Hepatic stellate cell (primary cell): ENCODE results near the gene KRTAP3-2.

Experiments
- DNase-seq: peaks from one replicate; pipeline ENCODE4 v3.0.0; 2011; ENCODE audit warnings: low spot score

Gene KRTAP3-2

GRCh38 chr17:41010441-41010840 lies 10.7 kb upstream of the KRTAP3-2 start:
- no peak for DNase-seq

GRCh38 chr17:41009936-41010335 lies 10.2 kb upstream of the KRTAP3-2 start:
- DNase-seq = no peak

GRCh38 chr17:41009301-41009760 lies 9.6 kb upstream of the KRTAP3-2 start:
- DNase-seq = no peak

- DNase-seq = no peak
Measured at GRCh38 chr17:41008811-41009210, 9.1 kb upstream of the KRTAP3-2 start, which contains the start of gene KRTAP3-1. KRTAP3-1 (minus strand) TSS chr17:41009128; CDS start chr17:41009074, 54 bp downstream.

- no peak for DNase-seq
Measured at GRCh38 chr17:41004397-41004796, 4.7 kb upstream of the KRTAP3-2 start.

- no peak for DNase-seq
Measured at GRCh38 chr17:41003926-41004325, 4.2 kb upstream of the KRTAP3-2 start.

GRCh38 chr17:41002814-41003213 lies 3.1 kb upstream of the KRTAP3-2 start:
- DNase-seq = no peak

GRCh38 chr17:41001795-41002194 lies 2.1 kb upstream of the KRTAP3-2 start:
- DNase-seq = no peak

- DNase-seq = no peak
Measured at GRCh38 chr17:40997361-40997760, 2.3 kb downstream of the KRTAP3-2 start.

- no peak for DNase-seq
Measured at GRCh38 chr17:40996829-40997228, 2.9 kb downstream of the KRTAP3-2 start.

- DNase-seq = no peak
Measured at GRCh38 chr17:40995116-40995515, 4.6 kb downstream of the KRTAP3-2 start.

GRCh38 chr17:40993839-40994238 lies 5.9 kb downstream of the KRTAP3-2 start, which contains the start of gene KRTAP3-3:
KRTAP3-3 (minus strand) TSS chr17:40994164; CDS start chr17:40994097, 67 bp downstream.
- no peak for DNase-seq

GRCh38 chr17:40993084-40993483 lies 6.6 kb downstream of the KRTAP3-2 start:
- no peak for DNase-seq

GRCh38 chr17:40992666-40993065 lies 7.0 kb downstream of the KRTAP3-2 start:
- no peak for DNase-seq

GRCh38 chr17:40986920-40987319 lies 12.8 kb downstream of the KRTAP3-2 start:
- no peak for DNase-seq

- DNase-seq = no peak
Measured at GRCh38 chr17:40984226-40984625, 15.5 kb downstream of the KRTAP3-2 start, which contains the start of gene KRT40. KRT40 (minus strand) TSS chr17:40984326; CDS start chr17:40984273, 53 bp downstream.

GRCh38 chr17:40981115-40981514 lies 18.6 kb downstream of the KRTAP3-2 start:
- no peak for DNase-seq

- DNase-seq = peak; percentile 38
Measured at GRCh38 chr17:40980596-40980995, 19.1 kb downstream of the KRTAP3-2 start.

GRCh38 chr17:40980117-40980516 lies 19.6 kb downstream of the KRTAP3-2 start:
- no peak for DNase-seq

- DNase-seq = no peak
Measured at GRCh38 chr17:40978575-40979151, 21.0 kb downstream of the KRTAP3-2 start.

- no peak for DNase-seq
Measured at GRCh38 chr17:40975516-40975915, 24.2 kb downstream of the KRTAP3-2 start.

GRCh38 chr17:40974366-40974765 lies 25.3 kb downstream of the KRTAP3-2 start:
- DNase-seq = no peak

- DNase-seq = no peak
Measured at GRCh38 chr17:40967582-40967981, 32.1 kb downstream of the KRTAP3-2 start.

GRCh38 chr17:40966848-40967247 lies 32.9 kb downstream of the KRTAP3-2 start, which contains the start of gene KRT39:
KRT39 (minus strand) TSS chr17:40966948; CDS start chr17:40966856, 92 bp downstream.
- DNase-seq = no peak
